ENCODE results near the gene TMEM163.

GRCh38 chr2:134700730-134701129 lies 18.1 kb downstream of the TMEM163 start:
- no peak for TF ChIP-seq POLR2A (IDR thresholded peaks at IDR 0.05; ENCODE audit: low read depth)
- TF ChIP-seq CTCF (IDR thresholded peaks at IDR 0.05): no peak
- no peak for TF ChIP-seq POLR2AphosphoS5 (IDR thresholded peaks at IDR 0.05)

Data from esophagus muscularis mucosa (tissue), 3 donors.